NT2/D1 (cell line): ENCODE measurements around the gene USP20.

Source experiments
- DNase-seq: peaks from one replicate; pipeline ENCODE4 v3.0.0-alpha.2; 2011; ENCODE audit warnings: low read depth, low spot score
- H3K27me3 ChIP-seq: 2 replicates; pipeline ENCODE4 v1.6.0; 2011; ENCODE audit warnings: mild to moderate bottlenecking; ENCODE audit not compliant: insufficient read length, insufficient read depth
- H3K36me3 ChIP-seq: 2 replicates; pipeline ENCODE4 v1.6.1; 2011; ENCODE audit warnings: mild to moderate bottlenecking, low read length, mixed read lengths; ENCODE audit not compliant: insufficient read depth, insufficient read length
- H3K4me1 ChIP-seq: 2 replicates; pipeline ENCODE4 v1.5.1; 2011; ENCODE audit not compliant: insufficient read depth, insufficient read length
- H3K4me3 ChIP-seq: 2 replicates; pipeline ENCODE4 v1.5.1; 2011; ENCODE audit warnings: low read depth; ENCODE audit not compliant: insufficient read length
- H3K9ac ChIP-seq: 2 replicates; pipeline ENCODE4 v1.6.0; 2011; ENCODE audit warnings: low read depth; ENCODE audit not compliant: insufficient read length
- H3K9me3 ChIP-seq: 2 replicates; pipeline ENCODE4 v1.5.1; 2011; ENCODE audit warnings: mild to moderate bottlenecking, low read length; ENCODE audit not compliant: insufficient read depth
- SUZ12 ChIP-seq: IDR thresholded peaks from 2 replicates; pipeline ENCODE4 v1.6.1; 2011; ENCODE audit not compliant: insufficient read length, insufficient read depth; ENCODE audit errors: extremely low read depth
- YY1 ChIP-seq: IDR thresholded peaks from 2 replicates; pipeline ENCODE4 v1.6.1; 2011; ENCODE audit not compliant: insufficient read length, insufficient read depth
- ZNF274 ChIP-seq: IDR thresholded peaks from 2 replicates; pipeline ENCODE4 v1.6.1; 2011; ENCODE audit warnings: mild to moderate bottlenecking, low read depth, low read length

USP20 gene

GRCh38 chr9:129857207-129857606 is 21.9 kb downstream of the USP20 start:
- H3K36me3 ChIP-seq, result peaks cover 51% of the 10 kb centered on the region
- TF ChIP-seq SUZ12 (no peak), YY1 (no peak), ZNF274 (no peak)

GRCh38 chr9:129858167-129858962 is 23.1 kb downstream of the USP20 start:
- no peak for DNase-seq
- Histone ChIP-seq H3K9me3 (no peaks in the 10 kb centered on the region), H3K4me1 (no peaks in the 10 kb centered on the region), H3K4me3 (no peak overlapping the region), H3K27me3 (no peaks in the 10 kb centered on the region), H3K36me3 (peaks cover 47% of the 10 kb centered on the region), H3K9ac (no peak overlapping the region)
- TF ChIP-seq YY1 (no peak), SUZ12 (no peak), ZNF274 (no peak)

More at GRCh38 chr9:129857207-129857606, 21.9 kb downstream of the USP20 start:
- no peak for DNase-seq
- Histone ChIP-seq H3K9ac (no peak overlapping the region), H3K4me3 (no peak overlapping the region), H3K27me3 (no peaks in the 10 kb centered on the region), H3K9me3 (no peaks in the 10 kb centered on the region), H3K4me1 (no peaks in the 10 kb centered on the region)

GRCh38 chr9:129860653-129861446 is 25.6 kb downstream of the USP20 start:
- no peaks in the 10 kb centered on the region for H3K9me3 ChIP-seq
- DNase-seq, result no peak
- no peaks in the 10 kb centered on the region for H3K4me1 ChIP-seq
- H3K36me3 ChIP-seq, result peaks cover 51% of the 10 kb centered on the region
- H3K4me3 ChIP-seq, result no peak overlapping the region
- no peaks in the 10 kb centered on the region for H3K27me3 ChIP-seq
- TF ChIP-seq SUZ12, result no peak
- no peak overlapping the region for H3K9ac ChIP-seq

GRCh38 chr9:129861447-129861827 is 26.2 kb downstream of the USP20 start:
- Histone ChIP-seq H3K27me3 (no peaks in the 10 kb centered on the region), H3K4me1 (no peaks in the 10 kb centered on the region), H3K9ac (no peak overlapping the region), H3K36me3 (peaks cover 50% of the 10 kb centered on the region), H3K9me3 (no peaks in the 10 kb centered on the region), H3K4me3 (no peak overlapping the region)
- no peak for DNase-seq
- TF ChIP-seq ZNF274 (no peak), YY1 (no peak)

- Histone ChIP-seq H3K4me3 (no peak overlapping the region), H3K36me3 (peaks cover 52% of the 10 kb centered on the region), H3K27me3 (no peaks in the 10 kb centered on the region), H3K4me1 (peaks cover 6% of the 10 kb centered on the region), H3K9me3 (no peaks in the 10 kb centered on the region), H3K9ac (peak overlapping the region; percentile 50)
- DNase-seq, result no peak
- TF ChIP-seq SUZ12 (no peak), ZNF274 (no peak), YY1 (no peak)
Observed at GRCh38 chr9:129863059-129863690, 27.9 kb downstream of the USP20 start.

- no peak for DNase-seq
Observed at GRCh38 chr9:129864991-129865647, 29.9 kb downstream of the USP20 start.

More at GRCh38 chr9:129864991-129865647, 29.9 kb downstream of the USP20 start:
- no peaks in the 10 kb centered on the region for H3K9me3 ChIP-seq
- H3K27me3 ChIP-seq, result no peaks in the 10 kb centered on the region
- peaks cover 6% of the 10 kb centered on the region for H3K4me1 ChIP-seq
- no peak overlapping the region for H3K9ac ChIP-seq
- no peak overlapping the region for H3K4me3 ChIP-seq
- no peak for TF ChIP-seq ZNF274
- no peak for TF ChIP-seq SUZ12
- TF ChIP-seq YY1, result no peak
- peaks cover 46% of the 10 kb centered on the region for H3K36me3 ChIP-seq
